NOMO-1 treated with dmso at 0.1 percent for 144 hours (cell line): ENCODE data around the gene CTCF.

Experiments
- DNase-seq: peaks from one replicate; lab custom pipeline; 2025; ENCODE audit not compliant: unreplicated experiment; lab: John Stamatoyannopoulos, UW

Gene CTCF

DNA sequence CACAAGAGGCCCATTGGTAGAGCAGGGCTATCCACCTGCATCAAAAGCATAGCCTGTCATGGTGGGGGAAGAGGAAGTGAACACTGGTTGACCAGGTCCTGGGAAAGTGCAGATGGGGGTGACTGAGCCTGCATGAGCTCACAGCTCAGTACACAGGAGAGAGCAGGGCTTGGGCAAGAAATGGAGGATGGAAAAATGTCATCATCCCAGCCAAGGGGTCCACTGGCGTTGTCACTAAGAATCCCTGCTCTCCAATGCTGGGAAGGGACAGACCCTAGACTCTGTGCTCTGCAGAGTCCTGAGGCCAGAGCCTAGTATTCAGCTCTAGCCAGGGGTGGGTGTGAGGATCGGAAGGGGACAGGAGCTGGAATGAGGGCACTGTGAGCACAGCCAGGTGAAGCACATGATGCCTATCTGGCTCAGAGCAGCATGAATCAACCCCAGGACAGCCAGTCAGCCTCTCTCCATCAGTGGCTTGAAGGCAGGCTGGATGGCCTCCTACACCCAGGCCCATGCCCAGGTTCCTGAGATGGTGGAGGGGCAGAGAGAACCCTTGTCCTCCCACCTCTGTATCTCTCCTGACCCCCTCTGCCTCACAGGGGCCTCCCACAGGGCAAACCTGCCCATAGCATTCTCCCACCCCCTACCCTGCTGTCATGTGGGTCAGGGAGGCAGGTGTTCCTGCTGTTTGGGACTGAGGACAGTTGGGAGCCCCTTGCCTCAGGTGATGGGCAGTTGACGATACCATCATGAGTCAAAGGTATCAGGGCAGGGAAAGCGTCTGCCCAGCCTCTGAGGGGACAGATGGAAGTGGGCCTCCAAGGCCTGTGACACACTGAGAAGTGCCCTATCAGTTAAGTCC is 13.8 kb upstream of the CTCF start:
- DNase-seq, result no peak

- DNase-seq, result no peak
These were observed 13.1 kb upstream of the CTCF start for GRCh38 chr16:67549240-67549639.

- DNase-seq, result no peak
These were observed 12.4 kb upstream of the CTCF start for GRCh38 chr16:67549936-67550335.

DNA sequence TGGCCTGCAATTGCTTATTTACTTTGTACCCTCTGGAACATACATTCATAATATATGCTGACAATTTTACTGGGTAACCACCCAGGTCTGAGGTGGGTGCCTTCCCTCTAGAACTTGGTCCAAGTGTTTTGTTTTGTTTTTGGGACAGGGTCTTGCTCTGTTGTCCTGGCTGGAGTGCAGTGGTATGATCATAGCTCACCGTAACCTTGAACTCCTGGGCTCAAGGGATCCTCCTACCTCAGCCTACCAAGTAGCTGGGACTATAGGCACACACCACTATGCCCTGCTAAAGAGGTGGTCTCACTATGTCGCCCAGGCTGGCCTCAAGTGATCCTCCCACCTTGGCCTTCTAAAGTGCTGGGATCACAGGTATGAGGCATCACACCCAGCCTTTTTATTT is 11.2 kb upstream of the CTCF start:
- no peak for DNase-seq

- DNase-seq, result no peak
These were observed 10.4 kb upstream of the CTCF start for GRCh38 chr16:67551972-67552371.

GRCh38 chr16:67552476-67552875 is 9.8 kb upstream of the CTCF start:
- no peak for DNase-seq

DNA sequence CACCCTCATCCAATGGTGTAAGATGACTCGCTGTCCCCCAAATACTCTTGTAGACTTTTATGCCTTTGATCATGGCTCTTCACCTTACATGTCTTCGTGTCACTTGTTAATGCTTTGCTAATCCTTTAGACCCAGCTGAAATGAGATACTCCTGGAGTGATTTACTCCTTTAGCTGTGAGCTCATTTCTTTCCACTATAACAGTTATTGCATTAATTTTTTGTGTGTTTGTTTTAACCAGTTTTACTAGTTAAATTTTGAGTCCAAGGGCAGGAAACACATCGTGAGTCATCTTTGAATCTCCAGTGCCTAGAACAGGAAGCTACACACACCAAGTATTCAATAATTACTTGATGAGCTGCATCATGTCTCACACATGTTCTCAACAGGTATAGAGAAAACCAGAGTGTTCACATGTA is 6.5 kb upstream of the CTCF start:
- peak; percentile 53 for DNase-seq

- no peak for DNase-seq
These were observed 3.5 kb upstream of the CTCF start for GRCh38 chr16:67558859-67559258.

GRCh38 chr16:67560827-67561342 is 1.4 kb upstream of the CTCF start:
- DNase-seq, result no peak

GRCh38 chr16:67561501-67561823 is 864 bp upstream of the CTCF start:
- no peak for DNase-seq

GRCh38 chr16:67561824-67562525 is 351 bp upstream of the CTCF start:
- DNase-seq, result peak; percentile 99

- DNase-seq, result peak; percentile 51
These were observed 787 bp downstream of the CTCF start for GRCh38 chr16:67562918-67563707.

DNA sequence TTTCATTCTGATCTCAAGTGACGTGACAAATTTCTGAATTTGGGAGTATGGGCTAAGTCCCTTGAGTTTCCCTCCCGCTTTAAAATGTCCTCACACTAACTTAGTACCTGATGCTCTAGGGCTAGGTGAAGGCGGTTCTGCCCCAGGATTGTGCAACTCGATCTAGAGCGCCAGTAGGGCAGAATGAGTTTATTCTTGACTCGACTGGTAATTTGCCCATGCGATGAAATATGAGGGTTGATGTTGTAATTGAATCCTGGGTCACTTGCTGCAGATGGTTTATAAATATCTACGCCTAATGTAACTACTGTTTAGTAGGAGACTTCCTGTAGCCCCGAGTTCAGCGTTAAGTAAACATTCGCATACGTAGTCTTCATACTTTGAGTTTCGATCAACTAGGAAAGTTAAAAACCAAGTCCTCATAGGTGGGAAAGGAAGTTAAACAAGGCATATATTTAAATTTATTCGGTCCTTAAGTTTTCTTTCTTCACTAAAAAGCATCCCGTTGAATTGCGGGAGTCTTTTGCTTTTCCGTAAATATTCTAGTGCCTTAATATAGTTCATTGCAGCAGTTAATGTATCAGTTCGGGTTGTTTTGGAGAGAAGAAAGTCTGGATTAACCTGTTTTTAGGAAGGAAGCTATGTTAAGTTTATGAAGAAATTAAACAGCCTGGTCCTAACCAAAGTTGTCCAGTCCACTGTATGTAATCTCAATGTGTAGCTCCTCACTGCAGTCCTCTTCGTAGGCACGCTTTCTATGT is 1.6 kb downstream of the CTCF start:
- DNase-seq, result peak; percentile 73

DNA sequence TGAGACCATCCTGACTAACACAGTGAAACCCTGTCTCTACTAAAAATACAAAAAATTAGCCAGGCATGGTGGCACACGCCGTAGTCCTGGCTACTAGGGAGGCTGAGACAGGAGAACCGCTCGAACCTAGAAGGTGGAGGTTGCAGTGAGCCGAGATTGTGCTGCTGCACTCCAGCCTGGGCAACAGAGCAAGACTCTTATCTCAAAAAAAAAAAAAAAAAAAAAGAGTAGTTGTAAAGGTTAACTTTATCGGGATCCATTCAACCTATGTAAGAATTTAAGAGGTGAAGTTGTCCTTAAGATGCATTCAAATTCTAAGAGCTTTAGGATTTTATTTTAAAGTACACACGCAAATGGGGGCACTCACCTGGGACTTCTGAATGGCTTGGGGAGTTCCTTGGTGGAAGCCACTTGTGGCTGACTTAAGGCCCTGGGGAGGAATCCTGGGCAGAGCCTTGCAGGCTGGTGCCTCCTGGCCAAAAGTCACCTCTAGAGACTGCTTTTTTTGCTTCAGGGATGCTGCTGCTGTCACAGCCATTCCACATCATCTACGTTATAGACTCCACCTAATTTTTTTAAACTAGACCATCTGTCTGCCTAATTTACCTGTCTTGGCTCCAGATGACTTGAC is 3.3 kb downstream of the CTCF start:
- no peak for DNase-seq

DNA sequence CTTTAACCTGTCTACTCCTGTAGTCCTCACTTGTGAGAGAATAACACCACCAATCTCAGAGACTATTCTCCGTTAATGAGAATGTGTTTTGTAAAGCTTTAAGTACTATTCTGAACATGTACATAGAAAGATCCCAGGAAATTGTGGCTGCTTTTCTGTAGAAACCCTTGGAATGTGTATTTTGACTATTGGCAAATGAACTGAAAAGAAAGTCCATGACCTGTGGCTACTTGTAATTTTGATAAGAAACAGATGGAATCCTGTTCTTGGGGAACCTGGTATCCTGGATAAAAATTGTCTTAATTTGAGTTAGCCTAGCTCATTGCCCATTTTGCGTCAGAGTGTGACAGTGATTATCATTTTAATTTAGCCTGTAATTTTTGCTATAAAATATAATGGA is 9.1 kb downstream of the CTCF start:
- no peak for DNase-seq

GRCh38 chr16:67571981-67572431 is 9.7 kb downstream of the CTCF start:
- DNase-seq, result no peak

- DNase-seq, result no peak
These were observed 17.4 kb downstream of the CTCF start for GRCh38 chr16:67579686-67580085.

GRCh38 chr16:67580202-67580601 is 17.9 kb downstream of the CTCF start:
- no peak for DNase-seq

GRCh38 chr16:67593288-67593687 is 31.0 kb downstream of the CTCF start:
- no peak for DNase-seq

- DNase-seq, result no peak
These were observed 31.4 kb downstream of the CTCF start for GRCh38 chr16:67593701-67594100.
